HG02973 (cell line): ENCODE measurements around the gene SPTB.

Experiments
- ATAC-seq: cut with Tn5 transposase; IDR thresholded peaks from one replicate; pipeline ENCODE4 v1.9.1; 2021; ENCODE audit warnings: moderate library complexity; ENCODE audit not compliant: unreplicated experiment

Gene SPTB

GRCh38 chr14:64732536-64733120 is 147.1 kb downstream of the SPTB start:
- ATAC-seq: no peak

DNA sequence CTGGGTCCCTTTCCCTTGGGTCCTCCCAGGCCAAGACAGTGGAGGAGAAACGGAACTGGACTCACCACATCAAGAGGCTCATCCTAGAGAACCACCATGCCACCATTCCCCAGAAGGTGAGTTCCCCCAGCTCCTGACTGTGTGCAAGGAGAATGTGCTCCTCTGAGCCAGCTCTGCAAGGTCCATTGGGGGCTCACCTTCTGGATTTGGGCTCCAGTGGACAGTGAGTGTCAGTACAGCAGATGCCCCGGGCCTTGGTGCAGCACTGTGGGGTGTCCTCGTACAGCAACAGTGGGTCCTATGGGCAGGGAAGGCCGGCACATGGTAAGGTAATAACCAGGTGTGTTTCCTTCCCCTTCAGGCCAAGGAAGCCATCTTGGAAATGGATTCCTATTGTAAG is 147.6 kb downstream of the SPTB start:
- no peak for ATAC-seq

DNA sequence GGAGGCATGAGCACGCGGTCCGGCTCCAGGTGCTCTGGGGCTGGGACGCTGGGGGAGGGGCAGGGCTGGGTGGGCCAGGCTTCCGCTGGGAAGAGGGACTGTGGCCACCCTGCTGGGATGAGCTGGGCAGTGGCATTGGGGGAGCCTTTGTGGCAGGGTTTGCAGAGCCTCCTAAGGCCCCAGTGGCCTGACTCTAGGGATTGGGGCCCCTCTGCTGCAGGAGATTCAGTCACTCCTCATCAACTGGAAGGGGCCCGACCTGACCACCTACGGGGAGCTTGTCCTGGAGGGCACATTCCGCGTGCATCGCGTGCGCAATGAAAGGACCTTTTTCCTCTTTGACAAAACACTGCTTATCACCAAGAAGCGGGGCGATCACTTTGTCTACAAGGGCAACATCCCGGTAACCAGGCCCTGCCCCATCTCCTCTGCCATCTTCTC is 148.5 kb downstream of the SPTB start:
- ATAC-seq: no peak

DNA sequence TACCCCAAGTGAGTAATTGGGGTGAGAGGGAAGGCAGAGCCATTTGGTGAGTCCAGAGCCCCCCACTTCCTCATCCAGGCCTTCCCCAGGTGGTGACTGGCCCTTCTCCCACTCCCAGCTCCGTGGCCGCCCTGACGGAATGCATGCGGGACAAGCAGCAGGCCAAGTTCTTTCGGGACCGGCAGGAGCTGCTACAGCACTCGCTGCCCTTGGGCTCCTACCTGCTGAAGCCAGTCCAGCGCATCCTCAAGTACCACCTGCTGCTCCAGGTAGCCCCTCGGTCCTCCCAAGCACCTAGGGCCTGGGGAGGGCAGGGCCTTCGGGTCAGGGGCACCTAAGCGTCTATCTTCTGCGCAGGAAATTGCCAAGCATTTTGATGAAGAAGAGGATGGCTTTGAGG is 149.0 kb downstream of the SPTB start:
- ATAC-seq: no peak

DNA sequence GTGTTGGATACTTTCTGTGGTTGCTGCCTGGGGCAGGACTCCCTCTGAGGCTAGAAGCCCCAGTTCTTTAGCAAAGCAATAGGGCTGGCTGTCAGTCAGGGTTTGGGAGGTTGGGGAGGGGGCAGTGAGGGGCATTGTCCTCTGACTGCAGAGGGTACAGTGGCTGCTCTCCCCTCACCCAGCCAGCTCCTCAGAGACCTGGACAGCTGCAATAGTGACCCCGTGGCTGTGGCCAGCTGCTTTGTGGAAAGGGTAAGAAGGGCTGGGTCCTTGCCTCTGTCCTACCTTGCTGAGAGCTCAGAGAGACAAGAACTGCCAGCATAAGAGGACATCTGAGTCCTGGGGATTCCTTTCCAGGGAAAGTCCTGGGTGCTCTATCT is 149.7 kb downstream of the SPTB start:
- no peak for ATAC-seq

DNA sequence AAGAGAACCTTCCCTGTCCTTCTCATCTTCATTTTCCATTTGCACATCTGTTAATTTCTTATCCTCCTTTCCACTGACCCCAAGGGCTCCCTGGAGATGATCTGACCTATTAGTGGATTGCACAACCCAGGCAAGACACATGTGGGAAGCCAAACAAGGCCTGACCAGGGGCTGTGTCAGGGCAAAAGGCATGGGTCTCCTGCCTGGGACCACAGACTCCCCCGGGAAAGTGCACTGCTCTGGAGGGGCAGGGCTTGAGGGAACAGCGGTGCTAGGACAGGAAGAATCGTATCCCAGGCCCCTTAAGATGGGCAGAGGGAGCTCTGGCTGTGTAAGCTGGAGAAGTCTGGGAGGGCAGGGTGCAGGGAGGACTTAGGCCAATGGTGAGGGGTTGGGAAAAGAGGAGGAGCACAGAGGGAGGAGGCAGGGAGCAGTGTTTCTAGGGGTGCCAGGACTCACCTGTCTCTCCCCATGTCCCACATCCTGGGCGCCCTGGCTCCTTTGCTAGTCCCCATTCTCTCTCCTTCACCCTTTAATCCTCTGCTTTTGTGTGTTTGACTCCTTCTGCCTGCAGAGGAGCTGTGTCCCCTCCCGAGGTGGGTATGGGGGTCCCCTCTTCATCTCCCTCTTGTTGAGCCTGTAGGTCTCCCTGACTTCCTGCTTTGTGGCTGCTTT is 150.2 kb downstream of the SPTB start:
- ATAC-seq: no peak

DNA sequence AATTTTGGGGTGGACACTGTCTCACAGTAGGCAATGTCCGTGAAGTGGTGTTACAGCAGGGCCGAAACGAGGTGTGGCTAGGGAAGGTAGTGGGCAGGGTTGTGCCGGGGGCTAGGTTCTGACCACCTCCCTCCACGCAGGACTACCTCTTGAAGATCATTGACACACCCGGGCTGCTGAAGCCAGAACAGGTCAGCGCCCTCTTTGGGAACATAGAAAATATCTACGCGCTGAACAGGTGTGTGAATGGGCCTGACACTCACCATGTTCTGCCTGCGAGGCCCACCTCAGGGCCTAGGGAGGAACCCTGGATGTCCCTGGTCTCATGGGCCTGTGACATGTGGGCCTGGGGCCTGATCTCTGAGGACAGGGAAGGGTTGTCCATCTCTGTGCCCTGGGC is 150.9 kb downstream of the SPTB start:
- no peak for ATAC-seq

GRCh38 chr14:64728106-64728505 is 151.6 kb downstream of the SPTB start:
- no peak for ATAC-seq

- no peak for ATAC-seq
Observed at GRCh38 chr14:64727551-64728071, 152.1 kb downstream of the SPTB start.

- no peak for ATAC-seq
Observed at GRCh38 chr14:64726585-64726890, 153.2 kb downstream of the SPTB start.

DNA sequence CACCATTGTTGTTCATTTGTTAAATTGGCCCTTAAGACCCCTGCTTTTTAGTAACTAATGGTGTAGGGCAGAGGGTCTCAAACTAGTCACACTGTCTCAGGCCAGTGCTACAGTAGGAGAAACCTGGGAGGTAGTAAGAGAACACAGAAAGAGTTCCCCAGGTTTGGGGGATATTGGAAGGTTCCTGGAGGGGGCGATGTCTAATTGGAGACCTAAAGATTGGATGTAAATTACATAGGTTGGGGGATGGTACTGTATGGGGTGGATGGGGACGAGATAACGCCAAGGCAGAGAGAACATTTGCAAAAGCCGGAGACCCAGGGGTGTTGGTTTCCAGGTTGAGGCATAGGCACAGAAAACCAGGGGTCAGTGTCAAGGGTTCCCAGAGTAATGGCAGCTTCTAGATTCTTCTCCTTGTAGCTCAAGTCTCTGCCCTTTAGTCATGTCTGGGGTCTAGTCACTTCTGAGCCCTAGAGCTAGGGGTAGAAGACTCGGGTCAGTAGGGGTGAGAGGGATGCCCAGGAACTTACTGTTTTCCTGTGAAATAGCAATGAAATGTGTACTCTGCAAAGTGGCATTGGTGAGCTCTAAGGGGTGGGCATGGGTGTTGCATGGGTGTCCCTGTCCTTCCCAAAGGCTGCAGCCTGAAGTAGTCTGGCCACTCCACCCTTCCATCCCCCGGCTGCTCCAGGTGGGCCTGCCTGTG is 153.7 kb downstream of the SPTB start:
- no peak for ATAC-seq

- ATAC-seq: no peak
Observed at GRCh38 chr14:64725261-64725815, 154.4 kb downstream of the SPTB start.

GRCh38 chr14:64724578-64724930 is 155.2 kb downstream of the SPTB start:
- no peak for ATAC-seq

GRCh38 chr14:64723691-64724577 is 155.8 kb downstream of the SPTB start:
- ATAC-seq: no peak

DNA sequence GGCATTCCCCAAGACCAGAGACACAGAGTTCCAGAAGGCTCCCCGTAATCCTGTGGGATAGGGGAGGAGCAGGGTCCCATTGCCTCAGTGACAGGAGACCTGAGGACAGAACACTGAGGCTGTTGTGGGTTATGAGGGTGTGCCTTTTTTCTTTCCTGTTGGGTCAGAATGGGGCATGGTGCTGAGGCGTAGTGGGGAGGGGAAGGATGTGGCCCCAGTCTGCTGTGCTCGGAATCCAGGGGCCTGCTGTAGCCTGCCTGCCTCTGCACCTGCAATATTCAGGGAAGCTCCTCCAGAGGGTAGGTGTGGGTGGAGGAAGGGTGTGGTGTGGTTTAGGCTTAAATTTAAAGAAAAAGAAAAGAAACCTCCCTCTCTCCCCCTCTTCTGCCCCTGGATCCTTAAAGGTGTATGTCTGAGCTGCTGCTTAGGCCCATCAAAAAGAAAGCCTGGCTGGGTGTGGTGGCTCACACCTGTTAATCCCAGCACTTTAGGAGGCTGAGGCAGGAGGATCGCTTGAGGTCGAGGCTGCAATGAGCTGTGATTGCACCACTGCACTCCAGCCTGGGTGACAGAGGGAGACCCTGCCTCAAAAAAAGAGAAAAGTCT is 156.8 kb downstream of the SPTB start:
- no peak for ATAC-seq

DNA sequence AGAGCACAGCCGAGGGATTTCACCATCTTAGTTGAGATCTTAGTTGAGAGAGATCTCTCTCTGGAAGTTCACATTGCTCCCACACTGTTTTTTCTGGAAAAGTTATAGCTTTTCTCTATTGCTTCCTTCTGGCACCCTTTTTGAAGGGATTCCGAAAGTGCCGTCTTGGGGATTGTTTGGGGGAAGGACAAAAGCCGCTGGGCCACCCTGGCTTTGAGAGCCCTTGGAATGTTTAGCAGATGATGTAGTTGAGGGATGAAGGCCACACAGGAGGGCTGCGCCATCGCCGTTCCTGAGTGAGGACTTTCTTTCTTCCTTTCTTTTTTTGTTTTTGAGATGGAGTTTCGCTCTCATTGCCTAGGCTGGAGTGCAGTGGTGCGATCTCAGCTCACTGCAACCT is 157.8 kb downstream of the SPTB start:
- no peak for ATAC-seq

GRCh38 chr14:64721391-64721791 is 158.3 kb downstream of the SPTB start:
- ATAC-seq: no peak

DNA sequence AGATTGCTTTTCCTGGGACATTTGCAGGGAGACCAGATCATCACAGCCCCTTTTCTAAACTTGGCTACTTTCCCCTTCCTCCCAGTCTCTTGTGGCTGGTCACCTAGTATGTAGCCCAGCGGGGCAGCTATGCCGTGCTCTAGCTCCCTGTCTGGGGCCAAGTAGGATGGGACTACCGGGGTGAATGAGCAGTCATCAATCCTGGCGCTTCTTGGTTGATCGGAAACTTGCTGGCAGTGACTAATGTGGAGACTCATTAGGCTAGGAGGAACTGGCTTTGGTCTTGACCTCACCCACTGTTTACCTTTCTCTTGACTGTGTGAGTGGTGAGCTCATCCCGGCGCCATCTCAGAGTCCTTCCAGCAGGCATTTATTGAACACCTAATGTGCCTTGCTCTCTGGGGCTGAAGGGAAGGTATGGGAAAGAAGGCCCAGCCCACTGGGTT is 159.6 kb downstream of the SPTB start:
- no peak for ATAC-seq

GRCh38 chr14:64719601-64720000 is 160.1 kb downstream of the SPTB start:
- ATAC-seq: no peak

DNA sequence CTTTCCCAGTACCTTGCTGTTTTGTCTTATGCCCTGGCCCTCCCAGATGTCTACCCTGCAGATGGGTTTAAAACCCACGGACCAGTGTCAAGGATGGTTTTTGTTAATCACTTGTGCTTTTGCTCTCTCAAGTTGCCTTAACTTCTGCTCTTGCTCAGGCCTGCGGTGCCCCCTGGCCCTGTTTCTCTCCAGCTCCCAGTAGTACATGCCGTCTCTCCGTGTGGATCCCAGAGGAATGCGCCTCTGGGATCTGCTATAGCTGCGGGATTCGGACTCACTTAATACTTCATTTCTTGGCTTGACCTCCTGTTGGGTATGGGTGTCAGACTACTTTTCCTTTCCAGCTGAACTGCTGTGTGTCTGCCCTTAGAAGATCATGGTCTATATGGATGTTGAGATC is 160.9 kb downstream of the SPTB start:
- ATAC-seq: no peak

DNA sequence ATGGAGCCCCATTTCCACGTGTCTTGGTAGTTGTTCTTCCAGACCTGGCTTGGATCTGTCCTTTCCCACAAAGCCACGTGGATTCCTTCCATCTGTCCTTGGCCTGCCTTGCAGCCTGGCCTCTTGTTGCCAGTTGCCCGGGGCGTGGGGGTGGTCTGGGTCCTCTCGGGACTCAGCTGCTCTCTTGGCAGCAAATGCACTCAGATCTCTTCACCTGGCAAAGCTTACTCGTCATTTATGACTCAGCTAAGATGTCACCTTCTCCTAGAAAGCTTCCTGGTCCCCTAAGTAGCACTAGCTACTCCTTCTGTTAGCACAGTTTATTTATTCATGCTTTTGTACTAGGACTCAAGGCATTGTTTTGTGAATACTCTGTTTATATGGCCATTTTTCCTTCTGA is 161.8 kb downstream of the SPTB start:
- no peak for ATAC-seq
